HG03442 (cell line): ENCODE measurements around the gene ZBTB24.
"Not testable (repeated sequence)": the region's sequence is repeated elsewhere in the genome, so short reads cannot be mapped to it uniquely, and the experiment has no call there.

Experiments used
- ATAC-seq: cut with Tn5 transposase; IDR thresholded peaks from one replicate; pipeline ENCODE4 v1.9.1; 2021; ENCODE audit warnings: mild to moderate bottlenecking, moderate library complexity; ENCODE audit not compliant: unreplicated experiment

ZBTB24 gene

GRCh38 chr6:109482905-109483734 is at the start of gene ZBTB24:
ZBTB24 (minus strand) TSS chr6:109483219; CDS start chr6:109482026, 1,193 bp downstream.
- ATAC-seq: peak; percentile 85

GRCh38 chr6:109531446-109531845 is 48.4 kb upstream of the ZBTB24 start:
- no peak for ATAC-seq

GRCh38 chr6:109527989-109528388 is 45.0 kb upstream of the ZBTB24 start:
- no peak for ATAC-seq

- no peak for ATAC-seq
These were observed 44.0 kb upstream of the ZBTB24 start for GRCh38 chr6:109526905-109527628.

- ATAC-seq: no peak
These were observed 41.1 kb upstream of the ZBTB24 start for GRCh38 chr6:109524129-109524528.

- no peak for ATAC-seq
These were observed 40.5 kb upstream of the ZBTB24 start for GRCh38 chr6:109523478-109523877.

GRCh38 chr6:109521080-109521479 is 38.1 kb upstream of the ZBTB24 start:
- no peak for ATAC-seq

- ATAC-seq: not testable (repeated sequence)
These were observed 36.6 kb upstream of the ZBTB24 start for GRCh38 chr6:109519647-109520046.

- ATAC-seq: no peak
These were observed 33.9 kb upstream of the ZBTB24 start for GRCh38 chr6:109516929-109517328.

- no peak for ATAC-seq
These were observed 32.9 kb upstream of the ZBTB24 start for GRCh38 chr6:109515781-109516409.

GRCh38 chr6:109514946-109515345 is 31.9 kb upstream of the ZBTB24 start:
- ATAC-seq: no peak

GRCh38 chr6:109513571-109514071 is 30.6 kb upstream of the ZBTB24 start:
- no peak for ATAC-seq

- no peak for ATAC-seq
These were observed 29.3 kb upstream of the ZBTB24 start for GRCh38 chr6:109512271-109512817.

GRCh38 chr6:109511832-109512231 is 28.8 kb upstream of the ZBTB24 start:
- no peak for ATAC-seq

- no peak for ATAC-seq
These were observed 27.3 kb upstream of the ZBTB24 start for GRCh38 chr6:109510358-109510757.

- no peak for ATAC-seq
These were observed 25.3 kb upstream of the ZBTB24 start for GRCh38 chr6:109508166-109508860.

GRCh38 chr6:109507490-109508072 is 24.6 kb upstream of the ZBTB24 start:
- ATAC-seq: no peak

- ATAC-seq: no peak
These were observed 23.8 kb upstream of the ZBTB24 start for GRCh38 chr6:109506841-109507240.

GRCh38 chr6:109506314-109506713 is 23.3 kb upstream of the ZBTB24 start:
- ATAC-seq: no peak
